DMS79 (cell line): ENCODE results near the gene GARIN5A.

ENCODE experiments used
- DNase-seq: peaks from one replicate; lab custom pipeline; 2025; lab: John Stamatoyannopoulos, UW

GARIN5A gene

GRCh38 chr19:50433201-50434180, 43.2 kb downstream of the GARIN5A start:
- DNase-seq: no peak

- no peak for DNase-seq
Observed at GRCh38 chr19:50432221-50433028, 44.2 kb downstream of the GARIN5A start, which contains the start of gene MYBPC2. TSS of gene MYBPC2 (plus strand) at chr19:50432892. CDS start at chr19:50432954, 62 bp downstream.

DNA sequence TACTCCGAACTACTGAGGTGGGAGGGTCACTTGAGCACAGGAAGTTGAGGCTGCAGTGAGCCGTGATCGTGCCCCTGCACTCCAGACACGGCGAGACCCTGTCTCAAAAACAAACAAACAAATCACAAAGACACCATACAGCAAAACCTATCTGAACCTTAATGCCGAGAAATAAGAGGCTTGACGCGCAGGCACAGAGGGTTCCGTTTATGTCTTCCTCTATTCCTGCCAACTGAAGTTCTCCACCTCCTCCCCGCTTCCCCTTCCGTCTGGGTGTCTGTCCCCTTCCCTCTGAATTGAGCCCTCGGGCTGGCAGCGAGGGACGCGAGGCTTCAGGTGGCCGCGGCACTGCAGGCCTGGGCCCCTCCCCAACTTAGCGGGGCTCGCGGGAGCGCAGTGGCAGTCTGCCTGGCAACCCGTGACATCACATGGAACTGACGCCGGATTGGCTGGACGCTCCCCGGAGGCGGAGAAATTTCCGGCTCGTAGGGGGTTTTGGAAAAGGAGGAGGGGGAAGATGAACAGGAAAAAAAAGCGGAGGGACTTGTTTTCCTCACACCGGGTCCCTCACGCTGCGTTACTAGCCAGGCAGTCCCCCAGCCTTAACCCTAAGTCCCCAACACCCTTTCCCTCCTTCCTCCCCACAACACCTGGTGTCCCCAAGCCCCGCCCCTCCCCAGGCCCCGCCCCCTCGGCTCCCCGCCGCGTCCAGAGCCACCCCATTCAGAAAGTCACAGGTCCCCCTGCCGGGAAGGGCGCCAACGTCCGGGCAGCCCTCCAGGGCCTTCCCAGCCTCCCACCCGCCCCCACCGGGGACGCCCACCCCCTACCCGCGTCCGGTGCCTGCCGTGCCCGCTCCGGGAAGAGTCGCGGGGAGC, 45.1 kb downstream of the GARIN5A start:
- DNase-seq: peak; percentile 55

DNA sequence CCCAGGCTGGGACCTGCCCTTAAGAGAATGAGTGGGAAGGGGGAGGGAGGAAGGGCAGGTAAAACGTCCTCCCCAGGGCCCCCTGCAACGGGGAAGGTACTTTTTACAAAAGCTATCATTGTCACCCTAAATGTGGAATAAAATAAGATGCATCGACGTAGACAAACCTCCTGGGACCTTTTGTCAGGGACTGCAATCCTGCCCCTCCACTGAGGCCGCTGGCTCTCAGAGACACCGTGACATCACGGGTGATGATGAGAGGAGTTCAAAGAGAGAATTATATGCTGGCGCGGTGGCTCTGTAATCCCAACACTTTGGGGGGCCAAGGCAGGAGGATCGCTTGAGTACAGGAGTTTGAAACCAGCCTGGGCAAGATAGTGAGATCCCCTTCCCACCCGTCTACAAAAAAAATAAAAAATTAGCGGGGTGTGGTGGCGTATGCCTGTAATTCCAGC, 45.7 kb downstream of the GARIN5A start:
- no peak for DNase-seq

GRCh38 chr19:50428772-50429463, 47.7 kb downstream of the GARIN5A start:
- no peak for DNase-seq

DNA sequence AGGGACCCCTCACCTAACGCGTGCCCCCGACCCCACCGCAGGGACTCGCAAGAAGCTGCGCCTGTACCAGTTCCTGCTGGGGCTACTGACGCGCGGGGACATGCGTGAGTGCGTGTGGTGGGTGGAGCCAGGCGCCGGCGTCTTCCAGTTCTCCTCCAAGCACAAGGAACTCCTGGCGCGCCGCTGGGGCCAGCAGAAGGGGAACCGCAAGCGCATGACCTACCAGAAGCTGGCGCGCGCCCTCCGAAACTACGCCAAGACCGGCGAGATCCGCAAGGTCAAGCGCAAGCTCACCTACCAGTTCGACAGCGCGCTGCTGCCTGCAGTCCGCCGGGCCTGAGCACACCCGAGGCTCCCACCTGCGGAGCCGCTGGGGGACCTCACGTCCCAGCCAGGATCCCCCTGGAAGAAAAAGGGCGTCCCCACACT, 48.6 kb downstream of the GARIN5A start:
- DNase-seq: no peak

DNA sequence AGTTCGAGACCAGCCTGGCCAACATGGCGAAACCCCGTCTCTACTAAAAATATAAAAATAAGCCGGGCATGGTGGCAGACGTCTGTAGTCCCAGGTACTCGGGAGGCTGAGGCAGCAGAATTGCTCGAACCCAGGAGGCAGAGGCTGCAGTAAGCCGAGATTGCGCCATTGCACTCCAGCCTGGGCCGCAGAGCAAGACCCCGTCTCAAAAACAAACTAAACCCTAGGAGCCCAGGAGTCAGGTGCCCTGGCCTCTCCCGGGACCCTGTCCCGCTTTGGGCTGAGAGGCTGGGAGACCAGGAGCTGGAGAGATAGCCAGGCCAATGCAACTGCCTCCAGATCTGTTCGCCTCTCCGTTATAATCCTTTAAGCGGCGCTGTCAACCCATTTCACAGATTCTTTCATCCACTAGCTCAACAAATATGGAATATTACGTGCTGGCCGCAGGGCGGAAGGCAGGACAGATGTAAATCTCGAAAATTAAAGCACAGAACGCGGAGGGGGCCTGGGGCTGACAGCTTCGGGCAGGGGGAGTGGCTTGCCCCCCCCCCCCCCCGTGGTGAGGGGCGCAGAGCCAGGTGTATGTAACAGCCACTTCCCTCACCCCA, 49.2 kb downstream of the GARIN5A start:
- DNase-seq: no peak

- no peak for DNase-seq
Observed at GRCh38 chr19:50425581-50425980, 51.1 kb downstream of the GARIN5A start.

- DNase-seq: no peak
Observed at GRCh38 chr19:50423279-50424113, 53.2 kb downstream of the GARIN5A start.

DNA sequence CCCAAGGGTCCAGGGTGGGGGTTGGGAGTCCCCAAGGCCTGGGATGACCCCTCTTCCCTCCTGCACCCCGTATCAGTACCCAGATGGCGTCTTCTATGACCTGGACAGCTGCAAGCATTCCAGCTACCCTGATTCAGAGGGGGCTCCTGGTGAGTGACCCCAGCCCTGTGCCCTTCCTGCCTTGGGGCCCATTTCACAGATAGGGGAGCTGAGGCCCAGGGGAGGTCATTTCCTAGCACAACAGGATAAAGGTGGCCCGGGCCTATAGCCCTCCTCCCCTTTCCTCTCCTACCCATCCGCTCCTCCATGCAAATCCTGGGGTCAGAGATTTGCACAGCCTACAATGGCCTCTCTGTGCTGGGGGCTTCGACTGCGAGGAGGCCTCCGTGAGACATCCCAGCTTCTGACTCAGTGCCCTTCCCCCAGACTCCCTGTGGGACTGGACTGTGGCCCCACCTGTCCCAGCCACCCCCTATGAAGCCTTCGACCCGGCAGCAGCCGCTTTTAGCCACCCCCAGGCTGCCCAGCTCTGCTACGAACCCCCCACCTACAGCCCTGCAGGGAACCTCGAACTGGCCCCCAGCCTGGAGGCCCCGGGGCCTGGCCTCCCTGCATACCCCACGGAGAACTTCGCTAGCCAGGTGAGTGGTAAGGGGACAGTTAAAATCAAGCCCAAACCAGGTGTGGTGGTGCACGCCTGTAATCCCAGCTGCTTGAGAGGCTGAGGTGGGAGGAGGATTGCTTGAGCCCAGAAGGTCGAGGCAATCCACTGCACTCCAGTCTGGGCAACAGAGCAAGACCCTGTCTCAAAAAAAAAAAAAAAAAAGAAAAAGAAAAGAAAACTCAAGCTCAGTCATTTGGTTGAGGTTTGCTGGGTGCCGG, 54.0 kb downstream of the GARIN5A start:
- no peak for DNase-seq

DNA sequence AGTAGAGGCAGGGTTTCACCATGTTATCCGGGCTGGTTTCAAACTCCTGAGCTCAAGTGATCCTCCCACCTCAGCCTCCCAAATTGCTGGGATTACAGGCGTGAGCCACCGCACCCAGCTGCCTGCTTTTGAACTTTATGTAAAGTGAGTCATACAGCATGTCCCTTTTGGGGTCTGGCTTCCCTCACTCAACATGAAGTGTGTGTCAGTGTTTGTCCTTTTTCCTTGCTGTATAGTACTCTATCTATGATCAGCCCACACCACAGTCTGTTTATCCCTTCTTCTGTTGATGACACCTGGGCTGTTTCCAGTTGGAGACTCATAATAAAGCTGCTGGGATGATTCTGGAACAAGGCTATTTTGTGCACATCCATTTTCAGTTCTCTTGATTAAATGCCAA, 55.8 kb downstream of the GARIN5A start:
- DNase-seq: no peak

DNA sequence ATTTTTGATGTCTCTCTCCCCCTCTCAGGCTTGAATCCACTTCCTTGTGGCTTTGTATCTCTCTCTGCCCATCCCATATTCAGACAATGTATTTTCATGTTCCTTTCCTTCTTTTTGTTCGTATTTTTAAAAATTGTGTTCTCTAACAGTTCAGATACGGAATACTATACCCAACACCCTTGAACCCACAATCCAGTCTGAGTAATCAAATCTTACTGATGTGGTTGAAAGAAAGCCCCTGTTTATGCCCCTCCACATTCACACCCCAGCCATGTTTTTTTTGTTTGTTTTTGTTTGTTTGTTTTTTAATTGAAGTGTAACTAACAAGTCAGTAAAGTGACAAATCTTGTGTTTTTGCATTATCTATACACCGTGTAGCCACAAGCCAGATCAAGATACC, 56.5 kb downstream of the GARIN5A start:
- DNase-seq: no peak

- no peak for DNase-seq
Observed at GRCh38 chr19:50419580-50420035, 57.0 kb downstream of the GARIN5A start.

- DNase-seq: no peak
Observed at GRCh38 chr19:50419022-50419579, 57.5 kb downstream of the GARIN5A start.

- no peak for DNase-seq
Observed at GRCh38 chr19:50418176-50419021, 58.2 kb downstream of the GARIN5A start, which contains the start of gene SPIB. TSS of gene SPIB (plus strand) at chr19:50418938. CDS start at chr19:50418963, 25 bp downstream.

- DNase-seq: no peak
Observed at GRCh38 chr19:50417111-50418081, 59.3 kb downstream of the GARIN5A start.
